ENCODE measurements around the gene HTR1B. TPM values are rescaled to one million over a fixed set of nuclear protein-coding genes. Genes with fewer than 3 reads are reported as not detected.
A peak's percentile ranks its signal among the peaks of the same experiment; 100 is the strongest.

Gene HTR1B
- total RNA-seq, 4 donors from 2014 or later, result 0.36 TPM; not detected in 3

- H3K4me3 ChIP-seq, result no peak overlapping the region
- H3K36me3 ChIP-seq, result no peaks in the 10 kb centered on the region
- DNase-seq (ENCODE audit: low spot score in 2 of 2), result no peak
- no peaks in the 10 kb centered on the region for H3K9me3 ChIP-seq
- peaks cover 22% of the 10 kb centered on the region for H3K4me1 ChIP-seq
- TF ChIP-seq POLR2AphosphoS5 (IDR thresholded peaks at IDR 0.05) (no peak), POLR2A (IDR thresholded peaks at IDR 0.05) (no peak), EP300 (IDR thresholded peaks at IDR 0.05) (no peak)
- TF ChIP-seq, protein P1, sequence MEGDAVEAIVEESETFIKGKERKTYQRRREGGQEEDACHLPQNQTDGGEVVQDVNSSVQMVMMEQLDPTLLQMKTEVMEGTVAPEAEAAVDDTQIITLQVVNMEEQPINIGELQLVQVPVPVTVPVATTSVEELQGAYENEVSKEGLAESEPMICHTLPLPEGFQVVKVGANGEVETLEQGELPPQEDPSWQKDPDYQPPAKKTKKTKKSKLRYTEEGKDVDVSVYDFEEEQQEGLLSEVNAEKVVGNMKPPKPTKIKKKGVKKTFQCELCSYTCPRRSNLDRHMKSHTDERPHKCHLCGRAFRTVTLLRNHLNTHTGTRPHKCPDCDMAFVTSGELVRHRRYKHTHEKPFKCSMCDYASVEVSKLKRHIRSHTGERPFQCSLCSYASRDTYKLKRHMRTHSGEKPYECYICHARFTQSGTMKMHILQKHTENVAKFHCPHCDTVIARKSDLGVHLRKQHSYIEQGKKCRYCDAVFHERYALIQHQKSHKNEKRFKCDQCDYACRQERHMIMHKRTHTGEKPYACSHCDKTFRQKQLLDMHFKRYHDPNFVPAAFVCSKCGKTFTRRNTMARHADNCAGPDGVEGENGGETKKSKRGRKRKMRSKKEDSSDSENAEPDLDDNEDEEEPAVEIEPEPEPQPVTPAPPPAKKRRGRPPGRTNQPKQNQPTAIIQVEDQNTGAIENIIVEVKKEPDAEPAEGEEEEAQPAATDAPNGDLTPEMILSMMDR (IDR thresholded peaks at IDR 0.05), result no peak
- H3K27me3 ChIP-seq, result peaks cover 28% of the 10 kb centered on the region
- no peak overlapping the region for H3K27ac ChIP-seq
- 83% methylated on average over 6 of the region's 6 CpGs for WGBS
Measured at GRCh38 chr6:77468939-77469338, 5.6 kb upstream of the HTR1B start.

DNA sequence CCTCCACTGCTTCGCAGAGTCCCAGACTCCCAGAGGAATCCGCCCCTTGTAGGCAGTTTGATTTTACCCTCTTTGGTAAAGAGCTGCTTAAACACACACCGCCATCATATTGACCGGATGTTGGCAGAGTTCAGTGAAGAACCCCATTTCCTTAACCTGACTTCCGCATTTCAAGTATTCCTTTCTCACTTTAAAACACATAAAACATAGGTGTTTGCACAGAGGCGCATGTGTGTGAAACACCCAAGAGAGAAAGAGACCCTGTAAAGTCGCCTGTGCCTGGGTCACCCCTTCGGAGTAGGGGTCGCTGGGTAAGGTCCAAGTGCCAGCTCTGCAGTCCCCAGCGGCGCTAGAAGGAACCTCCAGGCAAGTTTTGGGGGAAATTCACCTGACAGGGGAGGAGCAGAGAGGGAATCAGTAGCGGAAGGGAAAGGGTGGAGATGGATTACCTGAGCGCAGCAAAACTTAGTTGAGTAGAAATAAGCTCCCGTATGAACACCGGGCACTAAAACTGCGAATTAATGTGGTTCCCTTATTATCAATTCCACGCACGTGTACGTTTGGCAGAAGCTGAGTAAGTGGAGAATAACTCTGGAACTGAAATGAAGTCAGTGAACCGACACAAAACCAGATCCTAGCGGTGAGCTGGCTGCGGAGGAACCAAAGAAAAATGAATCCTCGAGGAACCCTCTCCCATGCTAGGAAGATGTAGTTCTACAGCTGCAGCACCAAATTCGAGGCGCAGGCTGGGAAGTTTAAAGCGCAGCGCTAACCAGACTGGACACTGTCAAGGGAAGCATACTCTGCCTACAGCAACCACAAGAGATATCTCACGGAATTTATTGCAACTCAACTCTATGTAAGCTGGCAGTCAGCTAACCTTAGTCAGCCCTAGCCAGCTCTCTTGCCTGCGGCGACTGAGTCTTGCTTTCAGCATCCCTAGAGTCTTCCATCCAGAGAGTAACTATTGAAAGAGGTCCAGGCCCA, 3.5 kb upstream of the HTR1B start:
- Histone ChIP-seq H3K27ac (no peak overlapping the region), H3K36me3 (no peaks in the 10 kb centered on the region), H3K9me3 (no peaks in the 10 kb centered on the region), H3K4me1 (peaks cover 36% of the 10 kb centered on the region), H3K4me3 (peak overlapping the region; percentile 49), H3K27me3 (peaks cover 50% of the 10 kb centered on the region)
- no peak for DNase-seq (ENCODE audit: low spot score in 2 of 2)
- TF ChIP-seq POLR2AphosphoS5 (IDR thresholded peaks at IDR 0.05), result no peak
- TF ChIP-seq EP300 (IDR thresholded peaks at IDR 0.05), result no peak
- TF ChIP-seq, protein P1 (IDR thresholded peaks at IDR 0.05), result no peak
- no peak for TF ChIP-seq POLR2A (IDR thresholded peaks at IDR 0.05)
- 17% methylated on average over 30 of the region's 30 CpGs for WGBS

DNA sequence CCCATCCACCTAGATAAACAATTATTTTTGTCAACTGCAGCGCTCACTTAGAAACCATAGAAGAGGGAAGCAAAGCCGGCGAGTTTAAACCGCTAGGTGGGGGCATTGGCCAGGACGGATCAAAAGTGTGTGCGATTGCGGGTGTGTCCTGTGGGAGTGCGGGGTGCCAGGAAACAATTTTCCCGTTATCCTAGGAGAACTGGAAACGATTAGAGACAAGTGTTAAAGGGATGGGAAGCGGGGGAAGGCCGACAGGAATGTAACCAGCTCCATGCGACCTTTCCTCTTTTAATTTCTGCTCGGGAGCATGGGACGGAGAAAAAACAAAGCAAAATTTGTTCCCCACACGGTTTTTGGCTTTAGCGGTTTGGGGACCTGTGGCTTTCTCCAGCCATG, 2.8 kb upstream of the HTR1B start:
- Histone ChIP-seq H3K4me3 (peak overlapping the region; percentile 49), H3K36me3 (no peaks in the 10 kb centered on the region), H3K9me3 (no peaks in the 10 kb centered on the region), H3K27ac (no peak overlapping the region), H3K27me3 (peaks cover 53% of the 10 kb centered on the region), H3K4me1 (peaks cover 36% of the 10 kb centered on the region)
- DNase-seq (ENCODE audit: low spot score in 2 of 2), result no peak
- WGBS, result 1% methylated on average over 17 of the region's 17 CpGs
- TF ChIP-seq EP300 (IDR thresholded peaks at IDR 0.05), result no peak
- TF ChIP-seq, protein P1 (IDR thresholded peaks at IDR 0.05), result peak in 1 of 2 donors; percentile 29

- Histone ChIP-seq H3K9me3 (no peaks in the 10 kb centered on the region), H3K36me3 (no peaks in the 10 kb centered on the region), H3K4me1 (peaks cover 36% of the 10 kb centered on the region), H3K27me3 (peaks cover 57% of the 10 kb centered on the region), H3K4me3 (peak overlapping the region; percentile 45), H3K27ac (no peak overlapping the region)
- TF ChIP-seq EP300 (IDR thresholded peaks at IDR 0.05) (no peak), POLR2AphosphoS5 (IDR thresholded peaks at IDR 0.05) (no peak), POLR2A (IDR thresholded peaks at IDR 0.05) (no peak)
- TF ChIP-seq, protein P1 (IDR thresholded peaks at IDR 0.05), result no peak
- WGBS, result 23% methylated on average over 8 of the region's 8 CpGs
- no peak for DNase-seq (ENCODE audit: low spot score in 2 of 2)
Measured at GRCh38 chr6:77464495-77464867, 1.2 kb upstream of the HTR1B start.

- TF ChIP-seq POLR2AphosphoS5 (IDR thresholded peaks at IDR 0.05) (no peak), EP300 (IDR thresholded peaks at IDR 0.05) (no peak), POLR2A (IDR thresholded peaks at IDR 0.05) (no peak)
- Histone ChIP-seq H3K36me3 (no peaks in the 10 kb centered on the region), H3K4me1 (peaks cover 36% of the 10 kb centered on the region), H3K27ac (no peak overlapping the region), H3K4me3 (peak overlapping the region; percentile 45), H3K27me3 (peaks cover 57% of the 10 kb centered on the region), H3K9me3 (no peaks in the 10 kb centered on the region)
- WGBS, result 4% methylated on average over 36 of the region's 53 CpGs
- no peak for DNase-seq (ENCODE audit: low spot score in 2 of 2)
Measured at GRCh38 chr6:77463861-77464494, 687 bp upstream of the HTR1B start.

All from suprapubic skin (tissue), 4 donors.